NCI-H2029 treated with DMSO at 0.1 percent for 48 hours (cell line): ENCODE data around the gene FRS2.
A peak's percentile ranks its signal among the peaks of the same experiment; 100 is the strongest.
"Not testable (repeated sequence)": the region's sequence is repeated elsewhere in the genome, so short reads cannot be mapped to it uniquely, and the experiment has no call there.

ENCODE experiments used
- DNase-seq: peaks from one replicate; lab custom pipeline; 2025; lab: John Stamatoyannopoulos, UW

The FRS2 gene, protein sequence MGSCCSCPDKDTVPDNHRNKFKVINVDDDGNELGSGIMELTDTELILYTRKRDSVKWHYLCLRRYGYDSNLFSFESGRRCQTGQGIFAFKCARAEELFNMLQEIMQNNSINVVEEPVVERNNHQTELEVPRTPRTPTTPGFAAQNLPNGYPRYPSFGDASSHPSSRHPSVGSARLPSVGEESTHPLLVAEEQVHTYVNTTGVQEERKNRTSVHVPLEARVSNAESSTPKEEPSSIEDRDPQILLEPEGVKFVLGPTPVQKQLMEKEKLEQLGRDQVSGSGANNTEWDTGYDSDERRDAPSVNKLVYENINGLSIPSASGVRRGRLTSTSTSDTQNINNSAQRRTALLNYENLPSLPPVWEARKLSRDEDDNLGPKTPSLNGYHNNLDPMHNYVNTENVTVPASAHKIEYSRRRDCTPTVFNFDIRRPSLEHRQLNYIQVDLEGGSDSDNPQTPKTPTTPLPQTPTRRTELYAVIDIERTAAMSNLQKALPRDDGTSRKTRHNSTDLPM

DNA sequence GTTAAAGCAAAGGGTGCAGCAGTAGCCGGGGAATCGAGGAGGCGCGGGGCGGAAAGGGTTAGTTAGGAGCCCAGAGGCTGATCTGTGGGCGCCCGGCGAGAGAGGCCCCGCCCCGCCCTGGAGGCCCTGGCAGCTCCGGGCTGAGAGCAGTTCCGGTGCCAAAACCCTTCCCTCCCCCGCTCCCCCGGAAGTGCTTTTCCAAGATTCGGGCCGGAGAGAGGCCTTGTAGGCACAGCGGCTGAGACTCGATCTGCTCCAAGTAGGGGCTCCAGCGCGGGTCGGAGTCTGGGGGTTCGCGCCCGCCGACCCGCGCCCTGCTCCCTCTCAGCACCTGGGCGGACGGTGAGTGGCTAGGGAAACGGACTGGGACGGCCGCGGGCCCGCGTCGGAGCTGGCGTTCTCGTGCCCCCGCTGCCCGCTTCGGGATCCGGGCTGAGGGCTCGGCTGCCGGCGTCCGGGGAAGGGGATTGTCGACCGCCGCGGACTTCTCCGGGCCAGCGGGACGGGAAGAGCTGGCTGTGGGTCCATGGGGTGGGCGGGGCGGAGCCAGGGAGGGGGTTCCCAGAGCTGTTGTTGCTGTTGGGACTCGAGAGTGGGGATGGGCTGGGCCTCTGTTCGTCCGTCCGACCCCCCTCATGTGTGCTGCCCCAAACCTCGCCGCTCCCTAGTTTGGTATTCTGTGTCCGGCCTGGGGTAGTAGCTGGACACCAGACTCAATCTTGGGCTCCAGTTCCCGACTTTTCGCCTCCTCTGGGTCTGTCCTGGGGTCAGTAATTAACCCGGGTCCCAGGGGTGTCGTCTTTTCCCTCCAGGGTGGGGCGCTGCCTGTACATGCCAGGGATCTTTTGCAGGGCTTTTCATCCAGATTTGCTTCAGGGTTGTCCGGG is at the start of gene FRS2:
TSS of gene FRS2 (plus strand) at position 200 of the 887 bp plus-strand sequence. CDS start 98,643 bp downstream, outside the sequence.
- DNase-seq, result peak; percentile 66

DNA sequence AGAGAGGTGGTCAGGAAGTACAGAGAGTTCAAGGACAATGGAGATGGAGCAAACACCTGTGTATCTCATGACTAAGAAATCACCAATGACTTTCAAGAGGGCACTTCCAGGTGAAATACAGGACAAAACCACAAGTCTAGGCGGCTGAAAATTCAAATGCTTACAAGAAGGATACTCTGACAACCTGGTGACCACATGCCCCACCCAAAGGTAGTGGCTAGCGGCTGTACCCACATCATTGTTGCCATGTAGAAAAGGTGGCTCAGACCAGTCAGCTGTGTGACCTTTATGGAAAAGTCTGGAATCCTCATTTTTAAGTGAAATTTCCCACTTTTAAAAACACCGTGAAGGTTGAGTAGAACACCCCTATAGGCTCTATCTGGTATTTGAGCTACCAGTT is 48.6 kb upstream of the FRS2 start:
- no peak for DNase-seq

DNA sequence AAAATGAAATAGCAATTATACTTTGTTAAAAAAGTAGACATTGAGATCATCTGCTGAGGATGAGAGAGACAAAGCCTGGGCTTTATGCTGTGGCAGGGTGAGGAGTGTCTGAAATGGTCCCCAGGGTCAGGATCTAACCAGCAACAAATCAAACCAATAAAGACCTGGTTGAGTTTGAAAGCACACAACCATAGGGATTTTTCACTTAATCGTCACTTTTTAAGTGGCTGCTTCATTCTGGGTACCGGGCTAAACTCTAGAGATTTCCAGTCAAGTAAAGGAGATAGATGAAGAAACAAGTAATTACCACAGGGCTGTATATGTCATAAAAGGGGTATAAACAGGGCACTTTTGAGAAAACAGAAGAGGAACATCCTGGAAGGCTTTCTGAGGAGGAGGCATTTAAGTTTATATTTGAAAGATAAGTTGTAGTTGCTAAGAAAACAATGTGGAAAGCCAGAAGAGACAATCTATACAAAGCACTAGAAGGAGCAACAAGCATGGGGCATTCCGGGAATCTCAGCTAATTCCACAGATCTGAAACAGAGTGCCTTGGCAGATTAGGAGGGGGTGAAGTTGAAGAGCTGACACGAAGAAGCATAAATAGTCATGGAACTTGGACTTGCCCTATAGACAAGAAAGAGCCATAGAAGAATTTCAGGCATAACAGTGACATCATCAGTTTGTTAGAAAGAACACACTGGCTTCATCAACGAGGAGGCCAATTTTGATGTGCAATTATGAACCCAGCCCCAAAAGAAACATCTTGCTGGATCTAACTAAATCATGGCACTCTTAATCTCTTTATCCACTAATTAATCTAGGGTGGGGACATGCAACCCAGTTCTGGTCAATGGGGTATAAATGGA is 46.9 kb upstream of the FRS2 start:
- DNase-seq, result no peak

DNA sequence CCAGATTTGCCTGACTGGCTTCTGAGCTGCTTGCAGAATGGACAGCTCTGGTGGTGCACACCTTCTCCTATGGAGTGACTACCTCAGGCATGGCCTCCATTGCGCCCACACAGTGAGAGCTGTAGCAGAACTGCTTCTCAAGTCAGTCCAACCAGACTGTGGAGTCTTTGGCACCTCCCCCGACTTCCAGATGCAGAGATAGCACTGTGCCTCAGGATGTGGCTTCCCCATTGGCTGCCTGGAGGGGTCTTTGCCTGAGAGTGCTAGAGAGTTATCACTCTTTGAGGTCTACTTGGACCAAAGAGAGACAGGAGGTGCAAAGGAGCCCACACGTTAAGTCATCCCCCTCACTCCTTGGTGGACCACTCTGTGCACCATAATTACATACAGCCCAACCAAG is 44.8 kb upstream of the FRS2 start:
- no peak for DNase-seq

DNA sequence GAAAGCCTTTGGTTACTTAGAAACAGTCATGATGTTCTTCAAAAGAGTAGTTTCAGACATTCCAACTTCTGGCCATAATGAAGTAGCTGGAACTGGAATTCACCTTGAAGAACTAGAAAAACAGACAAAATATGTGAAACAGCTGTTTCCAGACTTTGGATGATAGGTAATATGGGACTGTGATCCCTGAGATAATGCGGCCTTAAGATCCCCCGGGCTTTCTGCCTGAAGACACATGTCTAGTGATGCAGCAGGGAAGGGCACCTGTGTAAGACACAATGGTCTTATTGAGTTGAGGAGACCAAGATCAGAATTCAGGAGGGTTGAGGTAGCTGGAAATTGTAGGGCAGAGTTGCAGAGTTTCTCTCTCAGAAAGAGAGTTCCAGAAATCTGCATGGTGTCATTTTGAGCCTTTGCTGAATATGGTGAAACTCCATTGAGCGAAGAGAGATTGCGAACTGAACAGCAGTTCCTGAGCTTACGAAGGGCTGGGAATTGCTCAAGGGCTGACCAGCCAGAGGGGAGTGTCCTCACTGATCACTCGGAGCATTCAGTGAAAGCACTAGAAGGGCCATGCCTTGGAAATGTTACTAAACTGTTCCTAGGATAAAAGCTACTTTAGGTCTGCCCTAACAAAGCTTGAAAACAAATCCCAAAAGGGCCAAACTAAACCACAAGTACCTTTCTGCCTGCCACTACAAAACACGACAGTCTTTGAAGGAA is 41.7 kb upstream of the FRS2 start:
- no peak for DNase-seq

DNA sequence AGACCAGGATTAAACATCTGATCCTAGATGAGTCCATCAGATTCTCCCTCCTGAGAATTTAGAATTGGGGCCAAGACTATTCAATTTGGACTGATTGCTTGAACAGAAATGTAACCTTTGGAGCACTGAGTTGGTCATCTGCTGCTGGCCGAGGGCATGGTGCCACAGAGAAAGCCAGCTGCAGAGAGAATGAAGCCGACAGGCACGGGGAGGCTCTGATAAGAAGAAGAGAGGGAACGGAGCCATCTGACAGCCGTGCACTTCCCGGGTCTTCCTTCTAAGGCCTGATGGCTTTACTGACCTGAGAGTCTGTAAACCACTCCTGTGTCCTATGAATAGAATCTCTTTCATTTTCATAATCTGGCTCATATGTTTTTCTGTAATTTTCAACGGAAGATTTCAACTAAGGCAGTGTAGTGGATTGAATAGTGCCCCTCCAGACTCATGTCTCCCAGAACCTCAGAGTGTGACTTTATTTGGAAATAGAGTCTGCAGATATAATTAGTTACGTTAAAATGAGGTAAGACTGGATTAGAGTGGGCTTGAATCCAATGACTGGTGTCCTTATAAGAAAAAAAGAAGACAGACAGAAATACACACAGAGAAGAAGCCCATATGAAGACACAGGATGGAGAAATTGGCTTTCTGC is 39.1 kb upstream of the FRS2 start:
- DNase-seq, result no peak

DNA sequence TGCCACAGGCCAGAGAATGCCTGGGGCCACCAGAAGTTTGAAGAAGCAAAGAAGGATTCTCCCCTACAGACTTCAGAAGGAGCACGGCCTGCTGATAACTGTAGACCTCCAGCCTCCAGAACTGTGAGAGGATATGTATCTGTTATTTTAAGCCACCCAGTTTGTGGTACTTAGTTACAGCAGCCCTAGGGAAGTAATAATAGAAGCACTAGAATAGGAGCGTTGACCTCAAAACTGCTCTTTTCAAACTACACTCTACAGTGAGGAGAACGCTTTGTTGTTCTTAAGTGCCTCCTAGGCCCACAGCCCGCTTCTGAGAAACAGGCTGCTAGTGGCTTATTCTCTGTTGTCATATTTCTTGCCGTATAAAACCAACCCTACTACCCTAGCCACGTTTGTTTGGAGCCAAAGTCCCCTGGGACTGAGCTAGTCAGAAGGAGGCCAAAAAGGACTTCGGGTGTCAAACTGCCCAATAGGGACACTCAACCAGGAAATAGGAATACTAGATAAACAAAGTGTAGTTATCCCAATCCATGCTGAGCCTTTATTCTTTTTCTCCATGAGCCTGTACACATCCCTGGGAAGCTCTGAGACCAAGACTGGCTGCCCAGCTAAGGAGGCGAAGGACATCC is 38.5 kb upstream of the FRS2 start:
- no peak for DNase-seq

DNA sequence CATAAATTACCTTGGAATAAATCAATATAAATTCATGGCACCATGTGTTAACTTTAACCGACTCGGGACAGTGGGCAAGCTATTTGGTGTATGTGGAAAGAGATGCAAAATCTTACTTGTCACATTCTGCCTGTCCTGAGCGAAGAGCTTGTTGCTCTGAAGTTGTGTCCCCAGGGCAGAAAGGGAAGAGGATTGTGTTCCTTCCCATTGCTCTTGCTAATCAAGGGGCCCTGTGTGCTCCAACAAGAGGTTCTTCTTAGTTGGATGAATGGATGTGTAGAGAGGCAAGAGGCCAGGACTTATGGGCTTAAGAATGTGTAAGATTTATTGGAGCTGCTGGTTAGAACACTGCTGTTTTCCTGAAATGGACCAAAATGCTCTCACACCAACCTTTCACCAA is 36.5 kb upstream of the FRS2 start:
- no peak for DNase-seq

DNA sequence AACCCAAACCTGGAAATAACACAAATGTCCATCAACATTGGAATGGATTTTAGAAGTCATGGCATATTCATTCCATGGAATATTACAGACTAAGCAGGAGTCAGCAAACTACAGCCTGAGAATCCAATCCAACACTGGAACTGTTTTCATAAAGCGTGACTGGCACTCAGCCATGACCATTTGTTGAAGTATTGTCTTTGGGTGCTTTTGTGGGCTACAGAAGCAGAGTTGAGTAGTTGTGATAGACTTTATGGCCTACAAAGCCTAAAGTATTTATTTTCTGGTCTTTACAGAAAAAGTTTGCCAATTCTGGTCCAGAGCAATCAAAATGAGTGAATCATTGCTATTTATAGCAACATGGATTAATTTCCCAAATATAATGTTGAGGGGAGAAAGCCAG is 34.5 kb upstream of the FRS2 start:
- peak; percentile 9 for DNase-seq

DNA sequence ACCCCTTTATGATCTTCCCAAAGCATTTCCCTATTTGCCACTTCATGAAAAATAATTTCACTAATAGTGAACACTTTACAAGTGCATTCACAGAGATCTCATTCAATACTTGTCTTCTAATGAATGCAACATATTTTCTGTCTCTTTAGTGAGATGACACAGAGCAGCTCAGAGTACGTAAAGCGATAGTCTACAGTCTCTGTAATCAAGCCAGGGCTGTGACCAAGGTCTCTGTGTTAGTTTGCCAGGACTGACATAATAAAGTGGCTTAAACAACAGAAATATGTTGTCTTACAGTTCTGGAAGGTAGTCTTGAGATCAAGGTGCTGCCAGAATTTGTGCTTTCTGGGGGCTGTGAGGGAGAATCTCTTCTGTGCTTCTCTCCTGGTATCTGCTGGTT is 33.1 kb upstream of the FRS2 start:
- DNase-seq, result no peak

DNA sequence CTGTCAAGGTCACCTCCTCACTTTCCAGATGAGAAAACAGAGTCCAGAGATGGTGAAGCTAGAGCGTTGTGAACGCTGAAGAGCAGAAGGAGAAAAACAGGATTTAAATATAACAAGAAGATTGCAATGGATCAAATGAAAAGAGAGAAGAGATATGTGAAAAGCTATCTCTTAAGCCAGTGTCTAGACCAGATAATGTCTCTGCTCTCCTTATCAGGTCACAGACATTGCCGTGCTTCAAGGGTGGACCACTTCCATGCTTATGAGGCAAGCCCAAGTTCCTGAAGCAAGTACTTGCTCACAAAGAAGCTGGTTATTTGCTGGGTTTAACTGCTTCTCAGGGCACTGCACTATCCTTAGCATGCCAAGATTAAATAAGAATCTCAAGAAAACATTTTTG is 31.6 kb upstream of the FRS2 start:
- DNase-seq, result no peak

DNA sequence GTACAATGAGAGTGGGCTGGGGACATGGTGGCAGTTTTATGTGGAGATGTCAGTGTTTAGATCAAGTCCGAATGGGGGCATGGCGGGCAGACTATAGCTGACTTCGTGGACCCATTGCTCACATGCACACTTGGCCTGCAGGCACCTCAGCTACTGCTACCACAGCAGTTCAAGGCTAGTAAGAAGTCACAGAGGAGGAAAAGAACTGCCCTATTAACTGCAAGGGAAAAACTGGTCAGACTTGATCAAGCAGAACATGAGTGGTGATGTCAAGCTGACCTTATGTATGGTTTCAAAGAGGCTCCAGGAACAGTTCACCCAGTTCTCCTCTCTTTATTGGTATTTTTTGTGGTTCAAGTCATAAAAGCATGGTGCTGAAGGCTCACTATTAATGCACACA is 30.2 kb upstream of the FRS2 start:
- DNase-seq, result no peak

DNA sequence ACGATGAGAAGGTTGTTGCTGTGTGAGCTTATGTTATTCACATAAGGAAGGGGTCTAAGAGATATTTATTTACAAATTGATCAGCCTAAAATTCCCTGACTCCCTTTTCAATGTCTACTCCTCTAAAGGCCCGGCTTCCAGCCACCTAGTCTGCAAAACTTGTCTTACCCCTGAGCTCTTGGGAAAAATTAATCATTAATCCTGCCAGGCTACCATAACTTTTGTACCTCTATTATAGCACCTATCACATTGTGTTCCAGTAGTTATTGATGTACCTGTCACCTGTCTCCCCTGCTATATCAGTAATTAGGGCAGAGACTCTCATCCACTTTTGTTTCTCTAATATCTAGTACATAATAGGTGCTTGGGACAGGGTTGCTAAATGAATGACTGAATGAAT is 29.3 kb upstream of the FRS2 start:
- no peak for DNase-seq

DNA sequence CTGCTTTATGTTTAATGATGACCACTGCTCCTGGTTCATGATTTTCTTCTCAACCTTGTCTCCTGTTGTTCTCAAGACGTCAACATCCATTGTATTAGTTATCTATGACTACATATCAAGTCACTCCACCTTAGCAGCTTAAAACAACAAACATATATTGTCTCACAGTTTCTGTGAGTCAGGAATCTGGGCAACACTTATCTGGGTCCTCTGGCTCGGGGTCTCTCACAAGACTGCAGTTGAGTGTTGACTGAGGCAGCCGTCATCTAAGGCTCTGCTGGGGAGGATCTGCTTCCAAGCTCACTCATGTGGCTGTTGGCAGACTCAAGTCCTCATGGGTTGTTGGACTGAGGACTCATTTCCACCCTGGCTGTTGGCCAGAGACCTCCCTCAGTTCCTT is 27.3 kb upstream of the FRS2 start:
- no peak for DNase-seq

DNA sequence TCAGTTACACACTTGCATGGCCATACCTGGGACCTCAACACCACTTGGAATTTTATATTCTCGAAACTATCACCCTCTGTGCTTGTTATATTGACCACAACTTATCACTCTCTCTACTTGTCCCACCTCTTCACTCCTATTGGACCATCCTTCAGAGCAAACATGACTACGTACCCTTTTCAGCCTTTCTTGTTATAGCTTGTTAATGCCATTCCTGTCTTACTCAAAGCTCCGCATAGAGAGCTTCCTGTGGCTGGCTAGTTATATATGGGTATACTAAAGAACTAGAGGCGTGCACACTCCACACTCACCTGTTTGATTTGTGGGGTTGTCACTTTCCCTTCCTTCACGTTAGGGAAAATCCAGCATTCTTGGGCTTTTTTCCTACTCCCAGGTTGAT is 26.3 kb upstream of the FRS2 start:
- no peak for DNase-seq

DNA sequence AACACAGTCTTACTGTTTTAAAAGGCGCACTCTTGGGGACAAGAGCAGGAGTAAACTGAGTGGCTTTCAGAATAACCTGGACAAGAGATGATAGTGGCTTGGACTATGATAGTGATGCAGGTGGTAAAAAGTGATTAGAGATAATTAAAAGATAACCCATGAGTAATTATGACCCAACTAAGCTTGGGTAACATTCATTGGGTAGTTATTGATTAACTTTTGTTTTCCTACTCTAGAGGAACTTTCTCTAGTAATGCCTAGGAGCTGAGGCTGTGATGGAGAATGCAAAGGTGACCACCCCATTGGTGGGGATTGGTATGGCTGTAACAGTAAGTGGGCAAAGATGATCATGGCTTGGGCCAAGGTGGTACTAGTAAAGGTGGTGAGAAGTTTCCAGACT is 22.3 kb upstream of the FRS2 start:
- no peak for DNase-seq

DNA sequence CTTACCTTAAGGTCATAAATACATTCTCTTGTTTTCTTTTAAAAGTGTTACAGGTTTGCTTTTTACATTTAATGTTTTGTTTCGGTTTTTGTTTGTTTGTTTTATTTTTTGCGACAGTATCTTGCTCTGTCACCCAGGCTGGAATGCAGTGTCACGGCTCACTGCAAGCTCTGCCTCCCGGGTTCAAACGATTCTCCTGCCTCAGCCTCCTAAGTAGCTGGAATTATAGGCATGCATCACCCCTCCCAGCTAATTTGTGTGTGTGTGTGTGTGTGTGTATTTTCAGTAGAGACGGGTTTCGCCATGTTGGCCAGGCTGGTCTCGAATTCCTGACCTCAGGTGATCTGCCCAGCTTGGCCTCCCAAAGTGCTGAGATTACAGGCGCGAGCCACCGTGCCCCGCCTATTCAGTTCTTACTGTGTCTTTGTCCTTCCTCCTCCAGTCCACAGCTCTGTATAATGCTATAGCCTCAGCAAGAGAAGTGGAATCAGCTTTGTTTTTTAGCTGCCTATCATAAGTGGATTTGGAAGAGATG is 17.5 kb upstream of the FRS2 start:
- DNase-seq, result not testable (repeated sequence)

DNA sequence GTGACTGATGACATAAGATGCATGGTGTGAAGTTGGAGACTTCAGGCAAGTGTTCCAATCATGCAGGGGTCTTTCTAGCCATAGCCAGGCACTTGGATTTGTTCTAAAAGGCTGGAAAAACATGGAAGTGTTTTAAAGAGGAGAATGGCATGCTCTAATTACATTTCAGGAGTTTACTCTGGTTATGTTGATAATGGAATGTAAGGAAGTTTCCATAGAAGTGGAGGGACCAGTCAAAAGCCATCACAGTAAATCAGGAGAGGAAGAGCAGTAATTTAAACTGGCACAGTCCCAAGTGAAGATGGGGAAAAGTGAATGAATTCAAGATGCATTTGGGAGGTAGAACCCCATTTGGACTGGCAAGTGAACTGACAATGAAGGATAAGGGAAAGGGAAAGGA is 13.9 kb upstream of the FRS2 start:
- DNase-seq, result no peak

DNA sequence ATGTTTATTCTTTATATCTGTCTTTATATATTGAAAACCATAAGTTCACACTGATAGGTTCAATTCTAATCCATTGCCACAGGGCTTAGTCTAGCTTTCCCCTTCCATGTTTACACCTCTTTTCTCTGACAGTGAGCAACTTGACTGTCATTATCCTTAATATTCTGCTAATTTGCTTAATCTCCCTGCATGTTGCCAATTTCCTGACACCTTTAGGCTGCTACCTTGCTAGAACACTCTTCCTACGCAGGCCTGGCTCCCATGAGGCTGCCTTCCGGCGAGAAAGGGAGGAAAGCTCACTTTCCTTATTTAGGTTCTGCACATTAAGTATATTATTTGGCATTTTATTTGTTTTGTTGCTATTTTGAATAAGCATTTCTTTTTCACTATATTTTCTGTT is 12.8 kb upstream of the FRS2 start:
- DNase-seq, result no peak

DNA sequence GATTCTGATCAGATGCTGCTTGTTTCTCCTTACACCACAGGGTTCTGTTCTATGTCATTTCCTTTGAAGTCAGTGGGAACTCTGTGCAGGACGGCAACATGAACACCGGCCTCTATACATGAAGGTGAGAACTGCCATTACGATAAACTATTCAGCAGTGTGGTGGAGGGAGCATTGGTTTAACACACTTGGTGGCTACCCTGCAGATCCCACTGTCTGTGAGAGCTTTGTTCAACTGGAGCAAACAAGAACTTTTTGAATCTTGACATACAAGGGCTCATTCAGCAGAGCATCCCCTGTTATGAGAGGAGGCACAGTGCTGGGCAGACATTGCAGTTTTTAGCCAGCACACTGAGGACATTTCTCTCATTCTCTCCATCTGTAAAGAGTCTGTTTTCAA is 10.7 kb upstream of the FRS2 start:
- DNase-seq, result no peak
